CD4-positive, alpha-beta T cell treated with Interleukin-4 for 4 hours (primary cell): Measurements from ENCODE around the gene EZR.

Experiments used
- DNase-seq: peaks from one replicate; pipeline ENCODE4 v3.0.0-alpha.2; 2020

Gene EZR

GRCh38 chr6:158819213-158819976, at the start of gene EZR:
EZR (minus strand) TSS chr6:158819368; CDS start chr6:158818093, 1,275 bp downstream.
- DNase-seq, result peak; percentile 88

- DNase-seq, result peak; percentile 29
Measured at GRCh38 chr6:158868122-158868480, 48.9 kb upstream of the EZR start.

- no peak for DNase-seq
Measured at GRCh38 chr6:158867381-158868121, 48.4 kb upstream of the EZR start.

- DNase-seq, result no peak
Measured at GRCh38 chr6:158865769-158866168, 46.6 kb upstream of the EZR start.

- DNase-seq, result no peak
Measured at GRCh38 chr6:158863646-158864045, 44.5 kb upstream of the EZR start.

GRCh38 chr6:158861686-158862381, 42.7 kb upstream of the EZR start:
- no peak for DNase-seq

- no peak for DNase-seq
Measured at GRCh38 chr6:158860279-158860865, 41.2 kb upstream of the EZR start.

- no peak for DNase-seq
Measured at GRCh38 chr6:158856261-158856660, 37.1 kb upstream of the EZR start.

- DNase-seq, result peak; percentile 86
Measured at GRCh38 chr6:158854214-158855101, 35.3 kb upstream of the EZR start.

- DNase-seq, result no peak
Measured at GRCh38 chr6:158853880-158854213, 34.7 kb upstream of the EZR start.

- DNase-seq, result peak; percentile 98
Measured at GRCh38 chr6:158853072-158853879, 34.1 kb upstream of the EZR start.

- no peak for DNase-seq
Measured at GRCh38 chr6:158852312-158853071, 33.3 kb upstream of the EZR start.

GRCh38 chr6:158850807-158851115, 31.6 kb upstream of the EZR start:
- DNase-seq, result no peak

- peak; percentile 98 for DNase-seq
Measured at GRCh38 chr6:158849899-158850806, 31.0 kb upstream of the EZR start.

- peak; percentile 46 for DNase-seq
Measured at GRCh38 chr6:158848490-158848895, 29.3 kb upstream of the EZR start.

GRCh38 chr6:158847786-158848185, 28.6 kb upstream of the EZR start:
- no peak for DNase-seq

- DNase-seq, result no peak
Measured at GRCh38 chr6:158847012-158847529, 27.9 kb upstream of the EZR start.

- no peak for DNase-seq
Measured at GRCh38 chr6:158843751-158844683, 24.8 kb upstream of the EZR start.
